Measurements from ENCODE around the gene NFE2L3.
A peak's percentile ranks its signal among the peaks of the same experiment; 100 is the strongest.

NFE2L3 gene

DNA sequence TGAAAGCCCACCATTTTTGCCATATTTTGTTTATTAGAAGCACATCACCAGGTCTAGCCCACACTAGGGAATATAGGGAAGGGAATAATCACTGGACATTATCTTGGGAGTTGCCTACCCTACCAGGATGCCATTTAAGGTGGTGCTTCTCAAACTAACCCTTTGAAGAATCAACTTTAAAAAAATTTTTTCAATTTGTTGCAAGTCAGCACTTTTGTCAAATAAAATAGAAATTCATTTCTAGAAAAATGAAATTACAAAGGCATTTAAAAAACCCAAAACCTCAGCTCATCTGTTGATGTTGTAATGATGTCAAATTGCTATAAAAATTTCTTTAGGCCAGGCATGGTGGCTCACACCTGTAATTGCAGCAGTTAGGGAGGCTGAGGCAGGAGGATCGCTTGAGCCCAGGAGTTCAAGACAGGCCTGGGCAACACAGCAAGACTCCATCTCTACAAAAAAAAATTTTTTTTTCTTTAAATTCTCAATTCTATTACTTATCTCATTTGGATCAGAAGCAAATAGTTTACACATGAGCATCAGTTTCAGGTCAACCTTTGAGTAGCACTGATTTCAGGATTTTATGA lies 2.5 kb upstream of the NFE2L3 start:
- TF ChIP-seq, protein P1, sequence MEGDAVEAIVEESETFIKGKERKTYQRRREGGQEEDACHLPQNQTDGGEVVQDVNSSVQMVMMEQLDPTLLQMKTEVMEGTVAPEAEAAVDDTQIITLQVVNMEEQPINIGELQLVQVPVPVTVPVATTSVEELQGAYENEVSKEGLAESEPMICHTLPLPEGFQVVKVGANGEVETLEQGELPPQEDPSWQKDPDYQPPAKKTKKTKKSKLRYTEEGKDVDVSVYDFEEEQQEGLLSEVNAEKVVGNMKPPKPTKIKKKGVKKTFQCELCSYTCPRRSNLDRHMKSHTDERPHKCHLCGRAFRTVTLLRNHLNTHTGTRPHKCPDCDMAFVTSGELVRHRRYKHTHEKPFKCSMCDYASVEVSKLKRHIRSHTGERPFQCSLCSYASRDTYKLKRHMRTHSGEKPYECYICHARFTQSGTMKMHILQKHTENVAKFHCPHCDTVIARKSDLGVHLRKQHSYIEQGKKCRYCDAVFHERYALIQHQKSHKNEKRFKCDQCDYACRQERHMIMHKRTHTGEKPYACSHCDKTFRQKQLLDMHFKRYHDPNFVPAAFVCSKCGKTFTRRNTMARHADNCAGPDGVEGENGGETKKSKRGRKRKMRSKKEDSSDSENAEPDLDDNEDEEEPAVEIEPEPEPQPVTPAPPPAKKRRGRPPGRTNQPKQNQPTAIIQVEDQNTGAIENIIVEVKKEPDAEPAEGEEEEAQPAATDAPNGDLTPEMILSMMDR (conservative IDR thresholded peaks at IDR 0.05): no peak

GRCh38 chr7:26151096-26151495 lies 902 bp upstream of the NFE2L3 start:
- peak overlapping the region; percentile 62; the same call in 1 of the 2 replicates for H3K27ac ChIP-seq
- TF ChIP-seq, protein P1 (conservative IDR thresholded peaks at IDR 0.05): no peak

More for the DNA sequence above, 2.5 kb upstream of the NFE2L3 start:
- no peak overlapping the region for H3K27ac ChIP-seq

DNA sequence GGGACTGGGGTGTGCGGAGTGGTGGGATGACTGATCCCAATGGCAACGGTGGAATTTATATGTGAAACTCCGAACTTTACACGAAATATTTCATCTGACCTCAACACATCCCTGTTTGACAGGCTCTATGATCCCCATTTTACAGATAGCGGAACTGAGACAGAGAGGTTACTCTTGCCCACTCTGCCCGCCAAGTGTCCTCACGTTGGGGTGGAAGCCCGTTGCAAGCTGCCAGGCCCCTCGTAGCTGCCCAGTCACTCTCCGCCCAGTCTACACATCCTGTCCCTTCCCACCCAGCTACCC lies 397 bp upstream of the NFE2L3 start:
- H3K27ac ChIP-seq: peak overlapping the region; percentile 62
- TF ChIP-seq, protein P1 (conservative IDR thresholded peaks at IDR 0.05): no peak

- H3K27ac ChIP-seq: peak overlapping the region; percentile 62; the same call in 1 of the 2 replicates
Measured at GRCh38 chr7:26152782-26153240, 813 bp downstream of the NFE2L3 start.

DNA sequence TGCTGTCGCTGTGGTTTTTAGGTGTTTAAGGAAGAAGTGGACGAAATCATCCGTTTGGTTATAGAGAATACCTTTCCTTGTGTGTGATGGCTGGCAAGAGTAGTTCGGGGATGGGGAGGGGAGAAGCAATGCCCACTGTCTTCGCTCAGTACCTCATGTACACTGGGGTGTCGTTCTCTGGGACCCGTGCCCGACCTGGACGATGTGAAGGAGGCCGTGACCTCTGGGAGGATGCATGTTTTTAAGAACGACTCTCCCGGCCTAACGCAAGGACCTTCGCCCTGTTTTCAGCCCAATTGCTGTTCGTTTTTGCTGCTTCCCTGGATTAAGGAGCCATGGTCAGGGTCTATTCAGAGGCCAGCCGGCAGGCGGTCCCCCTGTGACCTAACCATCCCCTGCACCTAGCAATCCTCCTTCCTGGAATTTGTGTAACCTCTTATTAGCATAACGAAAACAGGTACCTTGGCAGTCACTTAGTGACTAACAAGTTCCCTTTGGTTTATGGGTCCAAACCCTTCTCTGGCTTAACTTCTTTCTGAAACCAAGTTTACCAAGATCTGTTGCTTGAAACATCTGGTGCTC lies 1.3 kb downstream of the NFE2L3 start:
- H3K27ac ChIP-seq: peak overlapping the region; percentile 62; the same call in 1 of the 2 replicates
- TF ChIP-seq, protein P1 (conservative IDR thresholded peaks at IDR 0.05): no peak

DNA sequence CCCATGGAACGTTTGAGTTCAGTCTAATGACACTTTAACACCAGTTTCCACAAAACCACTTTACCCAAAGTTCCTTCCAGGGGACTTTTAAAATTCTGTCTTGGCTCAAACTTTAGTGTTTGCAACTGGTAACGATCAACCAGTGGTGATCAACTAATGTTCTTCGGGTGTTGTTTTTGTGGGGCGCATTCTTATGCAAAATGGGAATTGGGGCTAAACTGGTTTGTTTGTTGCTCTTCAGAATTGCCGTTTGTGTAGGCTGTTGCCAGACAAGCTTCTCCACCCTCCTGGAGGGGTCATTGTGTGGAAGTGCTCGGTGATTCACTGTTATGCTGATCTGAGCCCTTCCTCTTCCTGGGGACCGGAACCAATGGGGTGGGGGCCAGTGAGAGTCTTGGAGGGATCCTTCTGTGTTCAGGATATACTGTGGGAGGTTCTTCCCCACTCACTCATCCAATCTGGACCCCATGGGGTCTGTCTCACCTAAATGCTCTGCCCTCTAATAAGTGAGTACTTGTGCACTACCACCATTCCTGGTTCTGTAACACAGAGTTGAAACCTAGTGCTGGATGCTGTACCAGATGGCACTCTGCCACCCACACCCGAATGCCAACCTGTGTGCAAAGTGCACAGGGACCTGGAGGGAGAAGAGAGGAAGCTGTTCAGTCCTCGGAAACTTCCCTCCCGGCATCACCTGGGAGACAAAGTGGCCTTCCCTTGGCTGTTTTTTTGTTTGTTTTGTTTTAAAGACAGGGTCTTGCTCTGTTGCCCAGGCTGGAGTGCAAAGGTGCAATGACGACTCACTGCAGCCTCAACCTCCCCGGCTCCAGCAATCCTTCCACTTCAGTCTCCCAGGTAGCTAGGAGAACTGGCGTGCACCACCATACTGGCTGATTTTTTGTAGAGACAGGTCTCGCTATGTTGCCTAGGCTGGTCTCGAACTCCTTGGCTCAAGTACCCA lies 2.1 kb downstream of the NFE2L3 start:
- no peak overlapping the region for H3K27ac ChIP-seq
- TF ChIP-seq, protein P1 (conservative IDR thresholded peaks at IDR 0.05): no peak

DNA sequence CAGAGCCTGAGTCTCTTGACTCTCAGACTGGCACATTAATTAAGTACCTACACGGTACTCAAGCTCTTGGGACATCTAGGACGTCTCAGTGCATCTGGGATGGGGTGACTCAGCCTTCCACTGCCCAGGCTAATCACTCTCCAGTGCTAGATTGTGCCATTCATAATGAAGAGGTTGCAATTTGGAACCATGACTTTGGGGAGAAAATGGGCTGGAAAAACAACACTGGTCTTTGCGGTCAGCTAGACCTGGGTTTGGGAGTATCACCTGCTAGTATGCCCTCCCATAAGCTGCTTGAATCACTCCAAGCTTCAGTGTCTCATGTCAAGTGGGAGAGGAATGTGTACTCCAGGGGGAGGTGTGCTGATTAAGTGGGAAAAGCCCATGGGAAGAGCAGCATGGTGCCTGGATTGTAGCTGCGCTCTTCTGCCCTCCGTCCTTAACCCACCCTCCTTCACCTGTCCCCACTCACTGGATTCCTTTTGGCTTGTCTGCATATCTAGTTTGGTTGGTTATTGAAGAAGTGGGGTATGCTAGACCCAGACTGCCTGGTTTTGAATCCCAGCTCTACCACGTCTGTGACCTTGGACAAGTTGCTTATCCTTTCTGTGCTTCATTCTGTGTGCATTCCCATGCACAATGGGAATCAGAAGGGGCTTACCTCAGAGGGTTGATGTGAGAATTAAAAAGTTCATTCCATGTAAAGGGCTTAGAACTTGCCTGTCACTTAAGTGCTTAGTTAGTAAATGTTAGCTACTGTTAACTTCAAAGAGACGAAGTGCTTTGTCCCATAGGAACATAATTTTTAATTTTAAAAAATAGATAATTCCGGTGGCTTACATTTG lies 3.8 kb downstream of the NFE2L3 start:
- H3K27ac ChIP-seq: peak overlapping the region; percentile 69; the same call in 1 of the 2 replicates
- TF ChIP-seq, protein P1 (conservative IDR thresholded peaks at IDR 0.05): no peak
